ENCODE results near the gene FAAP100. TPM values are rescaled to one million over a fixed set of nuclear protein-coding genes. Genes with fewer than 3 reads are reported as not detected.

FAAP100 gene
- total and polyA plus RNA-seq, 7 donors: 11.6 to 16.3 (median 12.6) TPM

DNA sequence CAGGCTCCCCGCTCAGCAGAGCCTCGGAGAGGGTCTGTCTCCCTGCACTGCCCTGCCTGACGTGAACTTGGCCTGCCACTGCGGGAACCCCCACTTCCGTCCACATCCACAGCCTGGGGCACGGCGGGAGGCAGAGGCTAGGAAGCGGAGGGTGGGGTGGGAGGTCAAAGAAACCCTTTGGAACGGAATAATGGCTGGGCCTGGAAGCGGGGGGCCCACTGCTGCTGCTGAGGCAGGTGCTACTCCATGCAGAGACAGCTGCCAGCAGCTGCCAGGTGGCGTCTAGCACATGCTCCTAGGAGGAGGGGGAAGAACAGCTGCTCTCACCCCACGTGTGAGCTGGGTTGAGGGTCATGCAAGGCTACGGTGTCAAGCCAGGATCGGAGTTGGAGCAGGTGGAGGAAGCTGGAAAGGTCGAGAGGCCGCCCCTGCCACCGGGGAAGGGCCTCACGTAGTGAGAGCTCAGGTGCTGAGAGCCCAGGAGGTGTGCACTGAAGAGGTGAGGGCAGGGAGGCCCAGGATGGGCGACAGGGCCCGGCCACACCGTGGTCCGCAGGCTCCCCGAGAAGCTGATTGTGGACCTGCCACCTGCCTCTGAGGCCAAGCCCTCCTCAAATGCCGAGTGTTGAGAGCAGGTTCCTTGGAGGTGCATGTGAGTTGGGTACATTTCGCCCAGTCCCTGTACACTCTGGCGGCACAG is 14.1 kb downstream of the FAAP100 start:
- TF ChIP-seq, protein P1, sequence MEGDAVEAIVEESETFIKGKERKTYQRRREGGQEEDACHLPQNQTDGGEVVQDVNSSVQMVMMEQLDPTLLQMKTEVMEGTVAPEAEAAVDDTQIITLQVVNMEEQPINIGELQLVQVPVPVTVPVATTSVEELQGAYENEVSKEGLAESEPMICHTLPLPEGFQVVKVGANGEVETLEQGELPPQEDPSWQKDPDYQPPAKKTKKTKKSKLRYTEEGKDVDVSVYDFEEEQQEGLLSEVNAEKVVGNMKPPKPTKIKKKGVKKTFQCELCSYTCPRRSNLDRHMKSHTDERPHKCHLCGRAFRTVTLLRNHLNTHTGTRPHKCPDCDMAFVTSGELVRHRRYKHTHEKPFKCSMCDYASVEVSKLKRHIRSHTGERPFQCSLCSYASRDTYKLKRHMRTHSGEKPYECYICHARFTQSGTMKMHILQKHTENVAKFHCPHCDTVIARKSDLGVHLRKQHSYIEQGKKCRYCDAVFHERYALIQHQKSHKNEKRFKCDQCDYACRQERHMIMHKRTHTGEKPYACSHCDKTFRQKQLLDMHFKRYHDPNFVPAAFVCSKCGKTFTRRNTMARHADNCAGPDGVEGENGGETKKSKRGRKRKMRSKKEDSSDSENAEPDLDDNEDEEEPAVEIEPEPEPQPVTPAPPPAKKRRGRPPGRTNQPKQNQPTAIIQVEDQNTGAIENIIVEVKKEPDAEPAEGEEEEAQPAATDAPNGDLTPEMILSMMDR (IDR thresholded peaks at IDR 0.05): no peak
- H3K36me3 ChIP-seq (ENCODE audit: insufficient read depth in 1 of 2, low read depth in 1 of 2): peaks cover 8 to 32% of the 10 kb centered on the region in 2 donors
- H3K27ac ChIP-seq: no peak overlapping the region
- peak; percentile 60 to 86 (median 84) for ATAC-seq
- peaks cover 0 to 37% (median 11%) of the 10 kb centered on the region in 3 donors for H3K27me3 ChIP-seq (ENCODE audit: insufficient read depth in 3 of 3, low read length in 2 of 3)
- peak; percentile 11 to 79 for DNase-seq
- intact Hi-C loops (cut with DNase I): loop anchor here (2.0 to 10.0 kb wide), 3 partner anchors 285 to 396 kb away; no protein-coding TSS in a partner anchor
- 24 to 39% (median 35%) methylated on average over 21 to 26 of the region's 26 CpGs for WGBS, 3 donors
- H3K9me3 ChIP-seq: no peaks in the 10 kb centered on the region
- peaks cover 15% of the 10 kb centered on the region for H3K4me1 ChIP-seq
- no peak overlapping the region for H3K4me3 ChIP-seq

DNA sequence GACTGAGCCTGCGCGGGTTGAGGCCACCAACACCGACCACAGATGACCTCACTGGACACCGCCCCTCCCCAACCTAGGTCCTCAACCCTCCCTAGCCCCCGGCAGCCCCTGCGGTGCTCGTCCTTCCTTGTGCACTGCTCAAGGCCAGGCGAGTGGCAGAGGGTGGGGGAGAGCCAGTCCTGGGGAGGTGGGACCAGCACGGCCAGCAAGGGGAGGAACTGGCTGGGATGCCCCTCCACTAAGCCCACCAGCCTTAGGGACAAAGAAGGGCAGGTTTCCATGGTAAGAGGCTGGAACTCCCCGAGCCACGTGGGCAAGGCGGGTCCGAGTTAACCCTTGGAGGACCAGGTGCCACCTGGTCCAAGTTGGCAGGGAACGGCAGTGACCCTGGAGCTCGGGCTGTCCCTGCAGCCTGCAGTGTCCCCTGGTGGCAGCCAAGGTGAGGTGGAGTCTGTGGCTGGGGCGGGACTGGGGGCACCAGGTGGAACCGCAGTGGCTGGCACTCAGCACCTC is 14.8 kb downstream of the FAAP100 start:
- WGBS, 3 donors: 1 to 7% (median 3%) methylated on average over 15 to 17 of the region's 17 CpGs
- H3K4me1 ChIP-seq: peaks cover 15% of the 10 kb centered on the region
- H3K9me3 ChIP-seq: no peaks in the 10 kb centered on the region
- H3K27ac ChIP-seq: no peak overlapping the region
- peaks cover 5 to 26% of the 10 kb centered on the region in 2 donors for H3K36me3 ChIP-seq (ENCODE audit: insufficient read depth in 1 of 2, low read depth in 1 of 2)
- H3K27me3 ChIP-seq (ENCODE audit: insufficient read depth in 3 of 3, low read length in 2 of 3): peaks cover 0 to 37% (median 11%) of the 10 kb centered on the region in 3 donors
- TF ChIP-seq, protein P1 (IDR thresholded peaks at IDR 0.05): peak; percentile 79
- H3K4me3 ChIP-seq: no peak overlapping the region
- ATAC-seq: peak; percentile 71 to 89 (median 78)
- peak; percentile 59 to 83 for DNase-seq
- intact Hi-C loops (cut with DNase I): loop anchor here (2.0 to 10.0 kb wide), 3 partner anchors 285 to 395 kb away; no protein-coding TSS in a partner anchor

- TF ChIP-seq, protein P1 (IDR thresholded peaks at IDR 0.05): no peak
- intact Hi-C loops (cut with DNase I): loop anchor here (2.0 to 10.0 kb wide), 3 partner anchors 284 to 394 kb away; no protein-coding TSS in a partner anchor
- ATAC-seq (peak in 1 of 4 donors; percentile 4), DNase-seq (no peak)
- WGBS, 3 donors: 12 to 13% (median 12%) methylated on average over 78 to 89 of the region's 89 CpGs
- no peaks in the 10 kb centered on the region for H3K9me3 ChIP-seq
- no peak overlapping the region for H3K4me3 ChIP-seq
- peaks cover 5 to 22% of the 10 kb centered on the region in 2 donors for H3K36me3 ChIP-seq (ENCODE audit: insufficient read depth in 1 of 2, low read depth in 1 of 2)
- peaks cover 15% of the 10 kb centered on the region for H3K4me1 ChIP-seq
- H3K27me3 ChIP-seq (ENCODE audit: insufficient read depth in 3 of 3, low read length in 2 of 3): peaks cover 0 to 37% (median 11%) of the 10 kb centered on the region in 3 donors
- no peak overlapping the region for H3K27ac ChIP-seq
Measured at GRCh38 chr17:81536299-81537290, 15.6 kb downstream of the FAAP100 start.

GRCh38 chr17:81535480-81536298 is 16.5 kb downstream of the FAAP100 start:
- WGBS, 3 donors: 51 to 66% (median 58%) methylated on average over 13 of the region's 13 CpGs
- Histone ChIP-seq H3K27me3 (ENCODE audit: insufficient read depth in 3 of 3, low read length in 2 of 3) (peaks cover 0 to 37% (median 11%) of the 10 kb centered on the region in 3 donors), H3K9me3 (no peaks in the 10 kb centered on the region), H3K4me1 (peaks cover 15% of the 10 kb centered on the region), H3K4me3 (no peak overlapping the region), H3K36me3 (ENCODE audit: insufficient read depth in 1 of 2, low read depth in 1 of 2) (peaks cover 4 to 12% of the 10 kb centered on the region in 2 donors), H3K27ac (no peak overlapping the region)
- DNase-seq: no peak
- intact Hi-C loops (cut with DNase I): loop anchor here (2.0 to 10.0 kb wide), 3 partner anchors 283 to 393 kb away; no protein-coding TSS in a partner anchor
- TF ChIP-seq, protein P1 (IDR thresholded peaks at IDR 0.05): no peak
- no peak for ATAC-seq

Data from psoas muscle (tissue), 8 donors.